GM12878 (cell line): ENCODE measurements around the gene RFXAP. TPM values are rescaled to one million over a fixed set of nuclear protein-coding genes. Genes with fewer than 3 reads are reported as not detected.

Source experiments
- ATAC-seq: fragments of 200-7000 bp; cut with Tn5 transposase; 3 replicates; pipeline ENCODE4 v1.9.1; 2020; ENCODE audit warnings: mild to moderate bottlenecking, moderate library complexity
- BruUV-seq: library from RNA; stranded (reverse); fragments of 400-500 nt; replicated peaks from 2 replicates; lab custom pipeline; 2021; lab: Mats Ljungman, UMichigan
- CTCF ChIA-PET: fragments of 300-600 bp; sonication (Branson Sonifier 250); formaldehyde crosslinking; extraction: SDS; loops from one replicate; lab custom pipeline; 2021; ENCODE audit warnings: inconsistent platforms; lab: Yijun Ruan, JAX
- POLR2A ChIA-PET: fragments of 350-600 bp; formaldehyde crosslinking; extraction: SDS; loops from one replicate; lab custom pipeline; 2021; ENCODE audit warnings: inconsistent platforms; lab: Charles Lee
- RAD21 ChIA-PET: fragments of 300-600 bp; sonication (Branson Sonifier 250); formaldehyde crosslinking; loops from one replicate; lab custom pipeline; 2023; ENCODE audit warnings: antibody characterized with exemption; ENCODE audit not compliant: unreplicated experiment; lab: Charles Lee
- SMC1A ChIA-PET: fragments of 300-600 bp; sonication (Branson Sonifier 250); formaldehyde crosslinking; loops from one replicate; lab custom pipeline; 2023; ENCODE audit not compliant: unreplicated experiment, uncharacterized antibody; lab: Charles Lee
- DNase-seq: peaks from one replicate; pipeline ENCODE4 v3.0.0-alpha.2; 2011; ENCODE audit warnings: low read depth, low spot score
- FAIRE-seq: peaks from 3 replicates; lab custom pipeline; 2011; peaks lifted over from hg19 to GRCh38; lab: Jason Lieb, UNC
- H2AFZ ChIP-seq: 2 replicates; pipeline ENCODE4 v1.6.0; 2011; ENCODE audit warnings: low read depth, low read length, control low read depth; ENCODE audit not compliant: control insufficient read depth
- H3K27ac ChIP-seq: 2 replicates; pipeline ENCODE4 v1.5.1; 2011; ENCODE audit warnings: control low read depth; ENCODE audit not compliant: control insufficient read depth, insufficient read depth
- H3K27me3 ChIP-seq, 2 experiments: replicated peaks in 1 of 2; 2 replicates each; pipeline versions ENCODE4 v1.6.0 to v1.6.1; 2011; ENCODE audit warnings: low read length in 1 of 2; ENCODE audit not compliant: control insufficient read depth in 2 of 2, insufficient read depth in 2 of 2
- H3K36me3 ChIP-seq, 2 experiments: 2 replicates each; pipeline ENCODE4 v1.5.1; 2011; ENCODE audit warnings: low read length in 1 of 2; ENCODE audit not compliant: control insufficient read depth in 2 of 2, insufficient read depth in 2 of 2
- H3K4me1 ChIP-seq: 2 replicates; pipeline ENCODE4 v1.6.1; 2011; ENCODE audit warnings: mild to moderate bottlenecking, low read length, moderate library complexity, mixed read lengths; ENCODE audit not compliant: control insufficient read depth, insufficient read depth
- H3K4me2 ChIP-seq: 2 replicates; pipeline ENCODE4 v1.6.0; 2011; ENCODE audit warnings: control low read depth; ENCODE audit not compliant: control insufficient read depth, insufficient read depth
- H3K4me3 ChIP-seq: fragments of 200-600 bp; sonication (generic); 2 replicates; pipeline ENCODE4 v1.5.1; 2016
- H3K79me2 ChIP-seq: 2 replicates; pipeline ENCODE4 v1.6.0; 2011; ENCODE audit warnings: low read length; ENCODE audit not compliant: control insufficient read depth, insufficient read depth
- H3K9ac ChIP-seq: 2 replicates; pipeline ENCODE4 v1.8.0; 2011; ENCODE audit warnings: low read length, control low read depth, mixed read lengths; ENCODE audit not compliant: control insufficient read depth, insufficient read depth
- H3K9me3 ChIP-seq: replicated peaks from 3 replicates; pipeline ENCODE4 v1.5.1; 2011; ENCODE audit warnings: mild to moderate bottlenecking, low read length; ENCODE audit not compliant: control insufficient read depth, insufficient read depth
- H4K20me1 ChIP-seq: 2 replicates; pipeline ENCODE4 v1.6.0; 2011; ENCODE audit not compliant: control insufficient read depth, insufficient read depth
- E2F4 ChIP-seq: IDR thresholded peaks from 2 replicates; pipeline ENCODE4 v1.6.1; 2012; ENCODE audit warnings: low read depth, low read length, improper control_type of control experiment
- EED ChIP-seq: sonication (generic); IDR thresholded peaks from 2 replicates; pipeline ENCODE4 v1.6.1; 2016; ENCODE audit warnings: antibody characterized with exemption, low read depth
- IKZF1 ChIP-seq: fragments of 450-650 bp; conservative IDR thresholded peaks from 2 replicates; pipeline ENCODE4 v1.6.1; 2017; ENCODE audit warnings: antibody characterized with exemption, mild to moderate bottlenecking
- MAX ChIP-seq: IDR thresholded peaks from 2 replicates; pipeline ENCODE4 v1.6.1; 2012; ENCODE audit warnings: low read depth, low read length, improper control_type of control experiment
- RUNX3 ChIP-seq: IDR thresholded peaks from 2 replicates; pipeline ENCODE4 v1.6.1; 2012; ENCODE audit warnings: low read length, inconsistent platforms
- SUPT20H ChIP-seq: IDR thresholded peaks from 2 replicates; pipeline ENCODE4 v1.6.1; 2011; ENCODE audit warnings: low read depth, mild to moderate bottlenecking, low read length, moderate library complexity, borderline replicate concordance; ENCODE audit not compliant: control insufficient read depth
- TCF3 ChIP-seq: IDR thresholded peaks from 2 replicates; pipeline ENCODE4 v1.6.1; 2012; ENCODE audit warnings: low read depth, mild to moderate bottlenecking, low read length, borderline replicate concordance; ENCODE audit not compliant: insufficient read depth
- WGBS: methylation state at CpG from one replicate; pipeline ENCODE4 v1.1.6; 2016; ENCODE audit warnings: low lambda C conversion rate; ENCODE audit not compliant: insufficient replicate concordance, insufficient coverage; ENCODE audit errors: missing lambda C conversion rate; 5-methylcytosine and 5-hydroxymethylcytosine counted together
- in situ Hi-C: fragments of 300-500 bp; cut with MboI; formaldehyde crosslinking; loops from 9 replicates; pipeline ENCODE4 v1.14.3; 2018; ENCODE audit warnings: mixed read lengths
- intact Hi-C: fragments of 100-400 bp; cut with micrococcal nuclease; formaldehyde crosslinking; loops from one replicate; pipeline ENCODE4 v1.14.2; 2022; ENCODE audit not compliant: unreplicated experiment
- polyA plus RNA-seq, 11 experiments: library from polyadenylated mRNA; depleted of rRNA in 4 of 11; unstranded in 6 of 11; stranded (reverse) in 5 of 11; fragments of >200 nt; fragmentation: Nextera tagmentation in 4 of 11; fragmentation: Illumina TruSeq in 1 of 11; extraction: Ambion mirVana in 4 of 11; extraction: Trizol in 1 of 11; gene quantifications; 1 replicate in 1 of 11; 2 replicates in 10 of 11; pipeline versions ENCODE4 v1.2.1 to v1.2.3, GENCODE V29; 2011 to 2016; ENCODE audit warnings: inconsistent platforms in 2 of 11, missing spikeins in 2 of 11, low read depth in 1 of 11
- total RNA-seq, 4 experiments: library from RNA; depleted of rRNA in 3 of 4; stranded (reverse); fragments of >200 nt in 3 of 4; fragmentation: Illumina TruSeq in 1 of 4; extraction: Trizol in 1 of 4; gene quantifications; 2 replicates each; pipeline versions ENCODE4 v1.2.1 to v1.2.3, GENCODE V29; 2013 to 2021

The RFXAP gene
- total and polyA plus RNA-seq, 10 of the 15 experiments (the other 5 are each of a cell fraction or from before 2014, with no cell fraction given) = 3.4 to 13.3 (median 7.7) TPM

- intact Hi-C loops = loop anchor here (5.0 kb wide), 1 partner anchor 239 kb away; the partner anchor contains the start of gene SUPT20H
Observed at GRCh38 chr13:36817996-36818803, 822 bp upstream of the RFXAP start.

GRCh38 chr13:36819739-36820090 lies 693 bp downstream of the RFXAP start:
- intact Hi-C loops (loop anchor here (5.0 kb wide), 2 partner anchors 238 to 472 kb away; partner anchors contain the start of genes SPART and SUPT20H), in situ Hi-C loops (loop anchor here (5.0 kb wide), 1 partner anchor 243 kb away; no protein-coding TSS in a partner anchor)
- peaks cover 40% of the 10 kb centered on the region for H3K79me2 ChIP-seq

More at GRCh38 chr13:36817996-36818803, 822 bp upstream of the RFXAP start:
- no peaks in the 10 kb centered on the region for H3K36me3 ChIP-seq
- ChIA-PET POLR2A (no interaction called here), RAD21 (no interaction called here), CTCF (no interaction called here), SMC1A (no interaction called here)
- H3K4me2 ChIP-seq = peak overlapping the region; percentile 13
- no peaks in the 10 kb centered on the region for H4K20me1 ChIP-seq
- H2AFZ ChIP-seq = peak overlapping the region; percentile 61
- no peak for FAIRE-seq
- H3K4me3 ChIP-seq = peak overlapping the region; percentile 64
- no peak overlapping the region for H3K9ac ChIP-seq
- no peak for DNase-seq
- ATAC-seq = no peak
- 16% methylated on average over 12 of the region's 12 CpGs for WGBS
- H3K79me2 ChIP-seq = peaks cover 34% of the 10 kb centered on the region
- no peaks in the 10 kb centered on the region; the same call in 1 of the 2 replicates for H3K4me1 ChIP-seq
- in situ Hi-C loops = no loop called here
- no peaks in the 10 kb centered on the region for H3K9me3 ChIP-seq
- no TSS peak for BruUV-seq
- peaks cover 0 to 3% of the 10 kb centered on the region in 2 experiments; a peak in 2 of 4 replicates for H3K27me3 ChIP-seq
- no peak overlapping the region for H3K27ac ChIP-seq
- TF ChIP-seq EED = no peak
- TF ChIP-seq SUPT20H = no peak

More at GRCh38 chr13:36819739-36820090, 693 bp downstream of the RFXAP start:
- Histone ChIP-seq H4K20me1 (no peaks in the 10 kb centered on the region), H3K27me3 (no peaks in the 10 kb centered on the region), H2AFZ (peak overlapping the region; percentile 61), H3K4me3 (peak overlapping the region; percentile 64), H3K4me2 (peak overlapping the region; percentile 13), H3K36me3 (no peaks in the 10 kb centered on the region), H3K9ac (peak overlapping the region; percentile 68; the same call in 1 of the 2 replicates), H3K4me1 (no peaks in the 10 kb centered on the region; the same call in 1 of the 2 replicates), H3K9me3 (no peaks in the 10 kb centered on the region), H3K27ac (peak overlapping the region; percentile 54)
- TF ChIP-seq E2F4 (peak; percentile 40; the same call in 1 of the 2 replicates), MAX (peak; percentile 38; the same call in 1 of the 2 replicates), TCF3 (0 out of 2 replicates have a peak, but pooled peaks have one; percentile 14), RUNX3 (peak; percentile 55), IKZF1 (no peak)
- SMC1A ChIA-PET = interaction anchor here (0.7 kb wide), 1 partner anchor 30 kb away, joined by 3 read pairs; no protein-coding TSS in a partner anchor
- WGBS = 1% methylated on average over 19 of the region's 20 CpGs
- RAD21 ChIA-PET = no interaction called here
- peak; percentile 23 for ATAC-seq
- CTCF ChIA-PET = no interaction called here
- BruUV-seq = no TSS peak
- DNase-seq = no peak
- POLR2A ChIA-PET = interaction anchor here (0.6 kb wide), 1 partner anchor 27 kb away, joined by 3 read pairs; no protein-coding TSS in a partner anchor
- FAIRE-seq = peak; percentile 18
